ENCODE measurements around the gene DMAC1. TPM values are rescaled to one million over a fixed set of nuclear protein-coding genes. Genes with fewer than 3 reads are reported as not detected.

The DMAC1 gene
- total RNA-seq, 1 experiment from 2014 or later: 72.7 TPM

GRCh38 chr9:7794196-7794595 lies 5.4 kb downstream of the DMAC1 start:
- Histone ChIP-seq H3K4me2 (ENCODE audit: insufficient read depth, insufficient read length, low read length) (no peak overlapping the region), H2AK5ac (ENCODE audit: insufficient read length, low read length) (no peak overlapping the region)

More at GRCh38 chr9:7794196-7794595, 5.4 kb downstream of the DMAC1 start:
- H3K23me2 ChIP-seq (ENCODE audit: insufficient read length, low read depth, low read length, poor library complexity, severe bottlenecking): no peaks in the 10 kb centered on the region
- H2BK120ac ChIP-seq (ENCODE audit: low read depth, low read length, poor library complexity, severe bottlenecking): no peak overlapping the region
- H3K27ac Mint-ChIP-seq: no peak overlapping the region; a peak in 1 of 7 replicates
- H3K79me2 ChIP-seq (ENCODE audit: insufficient read depth, low read length): no peaks in the 10 kb centered on the region
- no peak overlapping the region for H4K91ac ChIP-seq (ENCODE audit: insufficient read length, low read depth, low read length)
- H3K27me3 Mint-ChIP-seq (ENCODE audit: low read depth): no peaks in the 10 kb centered on the region
- H4K5ac ChIP-seq (ENCODE audit: insufficient read length, low read depth, low read length): no peak overlapping the region
- no peak overlapping the region for H4K8ac ChIP-seq (replicated peaks; ENCODE audit: insufficient read length, low read depth, low read length)
- H3K27ac ChIP-seq (ENCODE audit: insufficient read length, low read depth, low read length): no peak overlapping the region
- H3K9me3 ChIP-seq (ENCODE audit: control insufficient read depth, low read depth, low read length): no peaks in the 10 kb centered on the region
- WGBS (ENCODE audit: extremely low coverage, insufficient read length, low lambda C conversion rate): no CpG with 5 or more reads among the region's 3 CpGs
- no peak overlapping the region for H3K4ac ChIP-seq (ENCODE audit: low read depth, low read length)
- no peak overlapping the region for H3K14ac ChIP-seq (ENCODE audit: insufficient read depth, low read length)
- H4K20me1 ChIP-seq (ENCODE audit: control insufficient read depth, insufficient read depth, insufficient read length): no peaks in the 10 kb centered on the region
- no peak overlapping the region for H3K4me3 Mint-ChIP-seq
- no peak overlapping the region for H2AFZ ChIP-seq (ENCODE audit: low read length)
- H3K27me3 ChIP-seq (ENCODE audit: insufficient read depth, low read length): no peaks in the 10 kb centered on the region
- H3K4me1 Mint-ChIP-seq: peaks cover 3 to 6% of the 10 kb centered on the region in 2 experiments
- no peak overlapping the region for H2BK15ac ChIP-seq (ENCODE audit: low read depth, low read length)
- no peak overlapping the region for H3K9ac ChIP-seq (ENCODE audit: extremely low read depth, insufficient read length, low read length)
- no peaks in the 10 kb centered on the region for H3K79me1 ChIP-seq (ENCODE audit: insufficient read depth, low read depth, low read length, poor library complexity, severe bottlenecking)
- H3T11ph ChIP-seq (ENCODE audit: low read length): no peak overlapping the region
- DNase-seq: no peak
- H2BK12ac ChIP-seq (ENCODE audit: insufficient read length, low read depth, low read length): no peak overlapping the region
- peaks cover 9 to 40% (median 33%) of the 10 kb centered on the region in 3 experiments; a peak in 6 of 7 replicates for H3K36me3 Mint-ChIP-seq (ENCODE audit: insufficient read depth in 1 of 3, low read depth in 3 of 3)
- no peaks in the 10 kb centered on the region for H3K4me1 ChIP-seq (ENCODE audit: insufficient read depth, low read length)
- H3K56ac ChIP-seq (ENCODE audit: insufficient read length, low read depth, low read length): no peak overlapping the region
- no peak for TF ChIP-seq CTCF (conservative IDR thresholded peaks at IDR 0.05)
- no peaks in the 10 kb centered on the region for H3K9me3 Mint-ChIP-seq
- no peak overlapping the region for H2BK5ac ChIP-seq (ENCODE audit: insufficient read length, low read length)
- no peak overlapping the region for H3K18ac ChIP-seq (ENCODE audit: insufficient read length, low read depth, low read length)
- H2BK20ac ChIP-seq (ENCODE audit: low read depth, low read length, poor library complexity, severe bottlenecking): no peak overlapping the region
- H3K23ac ChIP-seq (ENCODE audit: insufficient read length, low read depth, low read length): no peak overlapping the region

All from H9 (cell line).